Mucosa of descending colon (tissue), 3 donors: Measurements from ENCODE around the gene BSG. TPM values are rescaled to one million over a fixed set of nuclear protein-coding genes. Genes with fewer than 3 reads are reported as not detected.

ENCODE experiments used
- ATAC-seq: fragments of 200-7000 bp; cut with Tn5 transposase; one replicate; pipeline ENCODE4 v1.9.1; 2020; ENCODE audit warnings: mild to moderate bottlenecking, moderate library complexity
- DNase-seq, 3 donors: peaks; one replicate each; pipeline ENCODE4 v3.0.0-alpha.2; 2020
- H3K36me3 ChIP-seq: fragments of 200-600 bp; one replicate; pipeline ENCODE4 v1.8.0; 2021; ENCODE audit warnings: low read depth, mild to moderate bottlenecking
- H3K4me1 ChIP-seq: fragments of 200-600 bp; one replicate; pipeline ENCODE4 v1.8.0; 2021; ENCODE audit warnings: low read depth, mild to moderate bottlenecking
- H3K4me3 ChIP-seq: fragments of 200-600 bp; one replicate; pipeline ENCODE4 v1.8.0; 2021; ENCODE audit warnings: mild to moderate bottlenecking
- H3K9me3 ChIP-seq: fragments of 200-600 bp; one replicate; pipeline ENCODE4 v1.8.0; 2021; ENCODE audit warnings: mild to moderate bottlenecking
- CTCF ChIP-seq: fragments of 200-600 bp; IDR thresholded peaks from one replicate; pipeline ENCODE4 v1.8.0; 2022; ENCODE audit warnings: antibody characterized with exemption, mild to moderate bottlenecking
- intact Hi-C, 2 donors: fragments of 100-400 bp; cut with DNase I in 1 of 2; cut with micrococcal nuclease in 1 of 2; formaldehyde crosslinking; loops; one replicate each; pipeline versions ENCODE4 v1.11.0 to v1.11.1; 2022; cut with DNase I, micrococcal nuclease
- total RNA-seq, 3 donors: library from RNA; stranded (reverse); fragmentation: NEBNext Ultra II Directional in 2 of 3; extraction: Animal tissue kit (Norgen Biotek cat#: 25700) in 2 of 3; gene quantifications; one replicate each; pipeline versions ENCODE4 v1.2.1 to v1.2.4, GENCODE V29; 2021 to 2023
- donor health status: DM: no; HTN: no; CAD: no; lungs with moderate emphysema.
- donor health status: DM: no; HTN: no; CAD: no.
- donor health status: DM: no; HTN: yes; CAD: no.

BSG gene
- total RNA-seq, 3 donors from 2014 or later, result 695 to 1,536 (median 896) TPM

DNA sequence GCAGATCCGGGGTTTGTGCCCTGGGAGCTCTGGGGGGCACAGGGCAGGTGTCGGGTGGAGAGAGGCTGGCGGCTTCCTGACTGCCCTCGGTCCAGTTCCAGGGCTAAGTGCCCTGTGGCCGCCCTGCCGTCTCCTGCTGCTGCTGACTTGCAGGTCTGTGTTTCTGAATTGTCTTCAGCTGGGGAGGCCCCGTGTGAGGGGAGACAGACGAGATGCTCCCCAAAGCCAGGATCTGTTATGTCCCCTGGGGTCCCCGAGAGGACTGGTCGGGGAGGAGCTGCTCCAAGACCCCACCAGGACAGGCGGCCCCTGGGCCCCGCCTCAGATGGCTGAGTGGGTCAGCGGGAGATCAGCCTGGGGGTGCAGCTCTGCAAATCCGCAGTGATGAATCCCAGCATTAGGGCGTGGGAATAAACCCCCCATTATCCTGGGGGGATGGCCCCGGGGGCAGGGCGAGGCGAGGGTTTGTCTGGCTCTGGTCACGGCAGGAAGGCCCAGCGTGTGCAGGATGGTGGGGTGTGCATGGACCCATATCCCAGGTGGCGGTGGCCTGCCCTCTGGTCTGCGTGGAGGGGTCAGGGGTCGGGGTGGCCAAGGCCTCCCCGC is 22.0 kb downstream of the BSG start:
- no peak overlapping the region for H3K4me3 ChIP-seq
- ATAC-seq (no peak), DNase-seq (no peak)
- TF ChIP-seq CTCF, result no peak
- H3K36me3 ChIP-seq, result no peaks in the 10 kb centered on the region
- intact Hi-C loops, result no loop called here
- no peaks in the 10 kb centered on the region for H3K9me3 ChIP-seq
- peaks cover 1% of the 10 kb centered on the region for H3K4me1 ChIP-seq

DNA sequence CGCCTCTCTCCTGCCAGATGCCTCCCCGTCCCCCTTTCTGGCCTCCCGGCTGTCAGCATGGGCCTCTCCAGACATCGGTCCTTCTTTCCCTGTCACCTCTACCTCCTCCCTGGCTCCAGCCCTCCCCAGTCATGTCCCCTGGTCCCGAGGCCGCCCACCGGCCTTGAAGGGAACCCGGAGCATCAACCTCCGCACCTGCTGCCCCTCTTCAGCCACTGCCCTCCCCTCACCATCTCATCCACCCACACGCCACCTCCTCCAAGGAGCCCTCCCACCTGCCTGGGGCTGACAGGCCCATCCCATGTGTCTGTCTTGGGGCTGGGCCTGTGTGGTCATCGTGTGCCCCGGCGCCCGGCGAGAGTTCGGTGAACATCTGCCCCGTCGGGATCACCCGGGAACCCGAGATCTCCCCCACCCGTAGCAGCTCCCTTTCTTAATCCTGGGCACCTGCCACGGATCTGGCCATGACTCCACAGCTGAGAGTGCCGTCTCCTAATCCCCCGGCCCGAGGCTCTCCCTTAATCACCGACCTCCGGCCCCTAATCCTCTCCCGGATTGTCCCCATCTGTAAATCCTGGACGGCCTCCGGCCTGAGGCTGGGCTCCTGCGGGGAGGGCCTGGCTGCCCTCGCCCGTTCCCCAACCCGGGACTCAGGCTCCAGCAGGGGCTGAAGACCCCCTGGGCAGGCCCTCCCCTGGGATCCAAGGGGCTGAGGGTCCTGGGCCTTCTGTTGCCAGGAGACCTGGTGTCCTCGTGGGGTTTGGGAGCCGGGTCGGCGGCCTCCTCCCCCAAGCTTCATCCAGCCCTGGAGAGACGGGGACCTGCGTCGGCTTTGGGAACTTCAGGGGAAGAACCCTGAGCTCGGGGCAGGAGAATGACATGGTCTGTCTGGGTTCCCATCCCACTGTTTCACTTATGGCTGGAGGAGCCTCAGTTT is 23.2 kb downstream of the BSG start:
- TF ChIP-seq CTCF, result no peak
- DNase-seq, result no peak
- ATAC-seq, result no peak
- no peaks in the 10 kb centered on the region for H3K36me3 ChIP-seq
- H3K9me3 ChIP-seq, result no peaks in the 10 kb centered on the region
- no peaks in the 10 kb centered on the region for H3K4me1 ChIP-seq
- intact Hi-C loops, result no loop called here
- H3K4me3 ChIP-seq, result no peak overlapping the region

DNA sequence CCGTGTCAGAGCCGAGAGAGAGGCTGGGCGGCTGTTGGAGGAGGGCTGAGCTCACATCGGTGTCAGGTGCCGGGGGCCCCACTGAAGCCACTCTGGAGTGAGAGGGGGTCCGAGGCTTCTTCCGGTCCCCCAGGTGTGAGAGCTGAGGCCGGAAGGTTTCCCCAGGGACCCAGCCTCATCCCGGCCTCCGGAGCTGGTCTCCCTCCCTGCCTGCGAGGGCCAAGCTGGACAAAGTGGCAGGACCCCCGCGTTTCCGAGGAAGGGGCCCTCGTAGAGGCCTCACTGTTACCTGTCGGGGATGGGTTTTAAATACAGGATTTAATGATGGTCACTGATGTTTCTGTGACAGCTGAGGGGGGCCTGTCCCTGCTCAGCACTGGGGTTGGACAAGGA is 23.9 kb downstream of the BSG start:
- no peaks in the 10 kb centered on the region for H3K36me3 ChIP-seq
- intact Hi-C loops, result no loop called here
- no peak for ATAC-seq
- no peak for DNase-seq
- no peak for TF ChIP-seq CTCF
- H3K4me1 ChIP-seq, result no peaks in the 10 kb centered on the region
- H3K9me3 ChIP-seq, result no peaks in the 10 kb centered on the region
- H3K4me3 ChIP-seq, result no peak overlapping the region

- ATAC-seq, result no peak
- DNase-seq, result no peak
- no peaks in the 10 kb centered on the region for H3K36me3 ChIP-seq
- intact Hi-C loops, result no loop called here
- no peak overlapping the region for H3K4me3 ChIP-seq
- no peak for TF ChIP-seq CTCF
- H3K4me1 ChIP-seq, result no peaks in the 10 kb centered on the region
- no peaks in the 10 kb centered on the region for H3K9me3 ChIP-seq
Measured at GRCh38 chr19:597406-598315, 25.3 kb downstream of the BSG start.

DNA sequence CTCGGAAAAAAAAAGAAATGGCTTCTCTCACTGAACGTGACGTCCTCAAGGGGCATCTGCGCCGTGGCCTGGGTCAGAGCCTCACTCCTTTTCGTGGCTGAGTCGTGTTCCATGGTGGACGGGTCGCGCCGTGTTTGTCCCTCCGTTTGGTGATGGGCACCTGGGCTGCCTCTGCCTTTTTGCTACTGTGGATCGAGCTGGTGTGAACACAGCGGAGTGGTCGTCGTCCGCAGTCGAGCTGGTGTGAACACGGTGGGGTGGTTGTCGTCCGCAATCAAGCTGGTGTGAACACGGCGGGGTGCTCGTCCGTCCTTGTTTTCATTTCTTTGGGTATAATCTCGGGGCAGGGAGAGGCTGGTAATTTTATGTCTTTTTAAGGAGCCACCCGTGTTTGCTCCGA is 28.9 kb downstream of the BSG start:
- Histone ChIP-seq H3K4me3 (no peak overlapping the region), H3K4me1 (no peaks in the 10 kb centered on the region), H3K9me3 (no peaks in the 10 kb centered on the region), H3K36me3 (no peaks in the 10 kb centered on the region)
- intact Hi-C loops, result no loop called here
- no peak for TF ChIP-seq CTCF
- ATAC-seq (no peak), DNase-seq (no peak)
